Endothelial cell of umbilical vein (primary cell): ENCODE data around the gene CIPC.

ENCODE experiments used
- EZH2 ChIP-seq: IDR thresholded peaks from 2 replicates; pipeline ENCODE4 v1.6.1; 2012; ENCODE audit warnings: borderline replicate concordance, low read depth, mild to moderate bottlenecking, moderate library complexity, low read length, inconsistent platforms; ENCODE audit not compliant: severe bottlenecking
- GATA2 ChIP-seq: IDR thresholded peaks from 2 replicates; pipeline ENCODE4 v1.7.0; 2011; ENCODE audit warnings: low read depth, mild to moderate bottlenecking, moderate library complexity, mixed read lengths, low read length; ENCODE audit not compliant: insufficient read length, insufficient read depth
- JUN ChIP-seq: IDR thresholded peaks from 2 replicates; pipeline ENCODE4 v1.6.1; 2011; ENCODE audit warnings: borderline replicate concordance, low read depth; ENCODE audit not compliant: insufficient read length, insufficient read depth
- POLR2A ChIP-seq: IDR thresholded peaks from 2 replicates; pipeline ENCODE4 v1.6.1; 2012; ENCODE audit warnings: low read depth, mild to moderate bottlenecking, control low read depth, low read length
- POLR2AphosphoS5 ChIP-seq: IDR thresholded peaks from 2 replicates; pipeline ENCODE4 v1.6.1; 2012; ENCODE audit warnings: low read depth, mild to moderate bottlenecking, control low read depth, low read length, moderate library complexity; ENCODE audit not compliant: insufficient read depth
- TF ChIP-seq, protein P1 (sequence below), 2 donors: IDR thresholded peaks; 1 replicate in 1 of 2; 2 replicates in 1 of 2; pipeline ENCODE4 v1.5.1; 2011; ENCODE audit warnings: low read length in 2 of 2, mild to moderate bottlenecking in 2 of 2, moderate library complexity in 2 of 2, control low read depth in 1 of 2, inconsistent platforms in 1 of 2, low read depth in 1 of 2; ENCODE audit not compliant: insufficient read depth in 1 of 2; ENCODE audit errors: extremely low read depth in 1 of 2

DNA sequence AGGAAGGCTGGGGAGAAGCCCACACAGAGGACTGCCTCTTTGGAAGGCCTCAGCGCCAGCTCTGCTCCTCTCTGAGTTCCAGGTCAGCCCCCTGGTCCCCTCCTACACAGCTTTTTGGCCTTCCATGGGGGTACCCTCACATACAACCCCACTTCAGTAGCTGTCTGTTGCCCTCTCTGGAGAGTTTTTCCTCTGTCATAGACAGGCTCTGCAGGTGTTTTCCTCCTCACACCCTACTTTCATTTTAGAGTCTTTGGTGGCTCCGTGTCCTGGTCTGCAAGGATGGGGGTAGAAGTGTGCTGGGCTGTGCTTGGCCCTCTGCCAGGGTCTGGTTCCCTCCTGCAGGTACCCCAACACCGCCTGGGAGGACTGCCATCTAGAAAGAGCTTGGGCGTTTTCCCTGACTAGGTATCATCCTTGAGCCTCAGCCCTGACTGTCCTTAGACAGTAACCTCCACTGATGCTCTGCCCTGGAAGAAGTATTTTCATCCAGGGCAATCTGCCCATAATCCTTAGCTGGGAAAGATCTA, 28.5 kb downstream of the CIPC start:
- TF ChIP-seq POLR2A: no peak
- TF ChIP-seq POLR2AphosphoS5: no peak
- TF ChIP-seq, protein P1, sequence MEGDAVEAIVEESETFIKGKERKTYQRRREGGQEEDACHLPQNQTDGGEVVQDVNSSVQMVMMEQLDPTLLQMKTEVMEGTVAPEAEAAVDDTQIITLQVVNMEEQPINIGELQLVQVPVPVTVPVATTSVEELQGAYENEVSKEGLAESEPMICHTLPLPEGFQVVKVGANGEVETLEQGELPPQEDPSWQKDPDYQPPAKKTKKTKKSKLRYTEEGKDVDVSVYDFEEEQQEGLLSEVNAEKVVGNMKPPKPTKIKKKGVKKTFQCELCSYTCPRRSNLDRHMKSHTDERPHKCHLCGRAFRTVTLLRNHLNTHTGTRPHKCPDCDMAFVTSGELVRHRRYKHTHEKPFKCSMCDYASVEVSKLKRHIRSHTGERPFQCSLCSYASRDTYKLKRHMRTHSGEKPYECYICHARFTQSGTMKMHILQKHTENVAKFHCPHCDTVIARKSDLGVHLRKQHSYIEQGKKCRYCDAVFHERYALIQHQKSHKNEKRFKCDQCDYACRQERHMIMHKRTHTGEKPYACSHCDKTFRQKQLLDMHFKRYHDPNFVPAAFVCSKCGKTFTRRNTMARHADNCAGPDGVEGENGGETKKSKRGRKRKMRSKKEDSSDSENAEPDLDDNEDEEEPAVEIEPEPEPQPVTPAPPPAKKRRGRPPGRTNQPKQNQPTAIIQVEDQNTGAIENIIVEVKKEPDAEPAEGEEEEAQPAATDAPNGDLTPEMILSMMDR (IDR thresholded peaks at IDR 0.05; ENCODE audit: extremely low read depth in 1 of 2, insufficient read depth in 1 of 2, low read depth in 1 of 2, low read length in 2 of 2): no peak
- no peak for TF ChIP-seq EZH2
- no peak for TF ChIP-seq GATA2
- TF ChIP-seq JUN: no peak
